Lower leg skin (tissue), 3 donors: ENCODE measurements around the gene SPPL3.

Experiments
- CTCF ChIP-seq, 3 donors: fragments of 450-650 bp; IDR thresholded peaks; one replicate each; pipeline ENCODE4 v1.5.1; 2016; ENCODE audit warnings: antibody characterized with exemption in 3 of 3, mild to moderate bottlenecking in 3 of 3, moderate library complexity in 2 of 3
- POLR2A ChIP-seq, 2 donors: fragments of 450-650 bp; IDR thresholded peaks; one replicate each; pipeline ENCODE4 v1.6.1; 2016 to 2017; ENCODE audit warnings: antibody characterized with exemption in 2 of 2, mild to moderate bottlenecking in 1 of 2, moderate library complexity in 1 of 2

GRCh38 chr12:120761519-120761934 is 142.6 kb downstream of the SPPL3 start:
- TF ChIP-seq CTCF (IDR thresholded peaks at IDR 0.05) (no peak), POLR2A (IDR thresholded peaks at IDR 0.05) (no peak)
